PC-9 (cell line): ENCODE results near the gene VRK1.

Experiments
- EZH2 ChIP-seq: fragments of 200-600 bp; sonication (generic); IDR thresholded peaks from 2 replicates; pipeline ENCODE4 v1.8.0; 2017; ENCODE audit warnings: antibody characterized with exemption, low read depth
- TF ChIP-seq, protein P1 (sequence below): fragments of 200-600 bp; sonication (generic); conservative IDR thresholded peaks from 2 replicates; pipeline ENCODE4 v1.6.1; 2017; ENCODE audit warnings: mixed run types, antibody characterized with exemption, mild to moderate bottlenecking, moderate library complexity

- TF ChIP-seq, protein P1, sequence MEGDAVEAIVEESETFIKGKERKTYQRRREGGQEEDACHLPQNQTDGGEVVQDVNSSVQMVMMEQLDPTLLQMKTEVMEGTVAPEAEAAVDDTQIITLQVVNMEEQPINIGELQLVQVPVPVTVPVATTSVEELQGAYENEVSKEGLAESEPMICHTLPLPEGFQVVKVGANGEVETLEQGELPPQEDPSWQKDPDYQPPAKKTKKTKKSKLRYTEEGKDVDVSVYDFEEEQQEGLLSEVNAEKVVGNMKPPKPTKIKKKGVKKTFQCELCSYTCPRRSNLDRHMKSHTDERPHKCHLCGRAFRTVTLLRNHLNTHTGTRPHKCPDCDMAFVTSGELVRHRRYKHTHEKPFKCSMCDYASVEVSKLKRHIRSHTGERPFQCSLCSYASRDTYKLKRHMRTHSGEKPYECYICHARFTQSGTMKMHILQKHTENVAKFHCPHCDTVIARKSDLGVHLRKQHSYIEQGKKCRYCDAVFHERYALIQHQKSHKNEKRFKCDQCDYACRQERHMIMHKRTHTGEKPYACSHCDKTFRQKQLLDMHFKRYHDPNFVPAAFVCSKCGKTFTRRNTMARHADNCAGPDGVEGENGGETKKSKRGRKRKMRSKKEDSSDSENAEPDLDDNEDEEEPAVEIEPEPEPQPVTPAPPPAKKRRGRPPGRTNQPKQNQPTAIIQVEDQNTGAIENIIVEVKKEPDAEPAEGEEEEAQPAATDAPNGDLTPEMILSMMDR: no peak
- TF ChIP-seq EZH2: no peak
Observed at GRCh38 chr14:96801931-96802330, 4.7 kb downstream of the VRK1 start.
